ENCODE data around the gene FRMD5.

GRCh38 chr15:44064706-44065105, 130.4 kb downstream of the FRMD5 start:
- TF ChIP-seq EZH2 (IDR thresholded peaks at IDR 0.05; ENCODE audit: low read length, missing control alignments): no peak
- TF ChIP-seq CTCF (conservative IDR thresholded peaks at IDR 0.05 in 1 of 2, IDR thresholded peaks at IDR 0.05 in 1 of 2; ENCODE audit: low read depth in 1 of 2, low read length in 2 of 2): no peak

Measured in fibroblast of lung (primary cell).